Amniotic epithelial cell (primary cell): Measurements from ENCODE around the gene HMGCL.
"Not testable (repeated sequence)": the region's sequence is repeated elsewhere in the genome, so short reads cannot be mapped to it uniquely, and the experiment has no call there.

Experiments
- DNase-seq: peaks from one replicate; pipeline ENCODE4 v3.0.0-alpha.2; 2010; ENCODE audit warnings: low read depth

The HMGCL gene

DNA sequence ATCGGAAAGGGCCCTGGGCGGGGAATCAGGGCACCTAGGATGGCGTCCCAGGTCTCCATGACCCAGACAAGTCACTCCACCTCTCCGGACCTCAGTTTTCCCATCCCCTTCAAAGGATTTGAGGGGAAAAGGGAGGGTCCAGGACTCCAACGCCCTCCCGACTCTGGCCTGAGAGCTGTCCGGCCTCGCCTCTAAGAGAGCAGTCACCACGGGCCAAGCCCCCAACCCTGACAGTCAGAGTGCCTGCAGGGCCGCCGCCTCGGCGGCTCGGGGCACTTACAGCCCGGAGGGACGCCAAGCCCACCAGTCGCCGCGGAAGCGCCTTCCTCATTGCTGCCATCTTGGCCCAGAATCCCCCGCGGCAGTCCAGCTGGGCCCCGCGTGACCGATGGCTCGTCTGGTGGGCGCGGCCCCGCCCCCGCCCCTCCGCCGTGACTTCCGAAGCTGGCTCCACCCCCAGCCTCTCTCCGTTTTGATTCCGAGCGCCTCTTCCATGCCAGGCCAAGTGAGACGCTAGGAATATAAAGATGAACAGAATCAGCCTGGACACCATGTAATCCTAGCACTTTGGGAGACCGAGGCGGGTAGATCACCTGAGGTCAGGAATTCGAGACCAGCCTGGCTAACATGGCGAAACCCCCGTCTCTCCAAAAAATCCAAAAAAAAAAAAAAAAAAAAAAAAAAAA is at the start of gene HMGCL:
TSS of gene HMGCL (minus strand) at position 354 of the 686 bp plus-strand sequence. CDS start at position 340, 14 bp downstream.
- DNase-seq = peak; percentile 81

DNA sequence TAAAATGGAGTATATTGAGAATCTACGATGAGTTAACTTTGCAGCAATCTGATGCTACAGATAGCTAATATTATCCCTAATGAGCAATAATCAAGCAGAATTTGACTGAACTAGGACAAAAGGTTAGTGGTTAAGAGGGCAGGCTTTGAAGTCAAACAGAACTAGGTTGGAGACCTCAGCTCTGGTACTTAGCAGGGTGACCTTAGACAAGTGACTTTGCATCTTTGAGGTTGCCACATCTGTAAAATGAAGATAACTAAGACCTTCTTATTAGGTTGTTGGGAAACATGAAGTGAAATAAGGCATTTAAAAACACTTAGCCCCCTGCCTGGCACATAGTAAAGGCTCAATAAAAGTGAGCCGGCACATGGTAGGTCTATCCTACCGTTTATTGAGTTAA is 47.2 kb upstream of the HMGCL start:
- DNase-seq = no peak

DNA sequence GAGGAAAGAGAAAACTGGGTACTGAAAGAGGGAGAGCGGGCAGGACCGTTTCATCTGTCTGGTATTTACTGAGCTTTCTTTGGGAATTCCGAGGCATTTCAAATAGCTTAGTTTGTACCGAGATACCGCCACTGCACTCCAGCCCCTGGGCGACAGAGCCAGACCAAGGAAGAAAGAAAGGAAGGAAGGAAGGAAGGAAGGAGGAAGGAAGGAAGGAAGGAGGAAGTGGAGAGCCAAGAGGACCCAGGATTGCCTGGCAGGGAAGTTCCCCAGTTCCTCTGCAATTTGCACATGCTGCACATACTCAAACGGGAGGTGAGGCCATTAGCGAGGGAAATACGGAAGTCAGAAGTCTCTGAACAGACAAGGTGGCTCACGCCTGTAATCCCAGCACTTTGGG is 43.8 kb upstream of the HMGCL start:
- DNase-seq = peak; percentile 31

DNA sequence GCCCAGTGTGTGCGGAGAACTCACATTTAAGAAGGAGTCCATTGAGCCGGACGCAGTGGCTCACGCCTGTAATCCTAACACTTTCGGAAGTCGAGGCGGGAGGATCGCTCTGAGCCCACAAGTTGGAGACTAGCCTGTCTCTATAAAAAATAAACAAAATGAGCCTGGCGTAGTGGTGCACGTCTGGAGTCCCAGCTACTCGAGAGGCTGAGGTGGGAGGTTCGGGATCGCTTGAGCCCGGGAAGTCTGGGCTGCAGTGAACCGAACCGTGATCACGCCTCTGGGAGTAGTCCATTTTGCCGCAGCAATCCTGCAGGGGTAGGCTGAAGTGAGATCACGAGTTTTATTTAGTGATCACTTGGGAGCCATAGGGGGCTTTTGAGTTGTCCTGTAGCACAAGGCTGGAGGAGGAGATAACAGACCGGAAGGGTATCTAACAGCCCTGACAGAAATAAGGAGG is 43.4 kb upstream of the HMGCL start:
- DNase-seq = peak; percentile 26

DNA sequence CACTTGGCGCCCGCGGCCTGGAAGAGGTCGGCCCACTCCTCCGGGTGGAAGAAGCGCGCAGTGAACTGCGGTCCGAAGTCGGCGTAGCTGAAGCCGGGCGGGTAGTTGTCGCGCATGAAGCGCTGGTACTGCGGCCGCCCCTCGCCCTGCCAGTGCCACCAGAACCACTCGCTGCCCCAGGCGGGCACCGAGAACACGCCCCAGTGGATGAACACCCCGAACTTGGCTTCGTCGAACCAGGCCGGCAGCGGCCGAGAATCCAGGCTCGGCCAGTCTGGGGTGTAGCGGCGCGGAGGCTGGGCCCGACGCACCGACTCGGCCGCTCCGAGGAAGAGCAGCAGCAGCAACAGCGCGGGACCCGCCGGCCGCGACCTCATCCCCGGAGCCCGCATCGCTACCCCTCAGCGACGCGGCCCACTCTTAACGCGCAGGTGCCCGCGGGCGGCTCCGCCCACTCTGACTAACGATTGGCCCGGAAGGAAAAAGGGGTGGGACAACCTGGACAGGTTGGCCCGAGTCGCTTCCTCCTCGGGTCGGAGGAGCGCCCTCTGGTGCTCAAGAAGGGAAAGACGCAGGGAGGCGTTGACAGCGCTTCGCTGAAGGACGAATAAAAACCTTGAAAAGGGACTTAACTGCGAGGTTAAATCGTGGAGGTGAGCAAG is 42.8 kb upstream of the HMGCL start, which contains the start of gene FUCA1:
TSS of gene FUCA1 (minus strand) at position 396 of the 662 bp plus-strand sequence. CDS start at position 392, 4 bp downstream.
- DNase-seq = peak; percentile 81

DNA sequence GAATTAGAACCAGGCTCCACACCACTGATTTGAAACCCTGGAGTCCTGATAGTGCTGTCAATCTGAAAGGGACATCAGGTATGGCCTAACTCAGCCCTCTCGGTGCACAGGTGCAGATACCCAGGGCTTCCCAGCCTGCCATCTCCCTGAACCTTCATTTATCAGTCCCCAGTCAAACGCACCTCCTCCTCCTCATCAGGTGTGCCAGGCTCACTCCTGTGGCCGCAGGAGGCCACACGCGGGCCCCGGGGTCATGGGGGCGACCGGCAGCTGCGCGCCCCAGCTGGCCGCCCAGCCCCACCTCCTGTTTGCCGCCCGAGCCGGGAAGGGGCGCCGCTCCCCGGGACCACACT is 42.3 kb upstream of the HMGCL start:
- no peak for DNase-seq

DNA sequence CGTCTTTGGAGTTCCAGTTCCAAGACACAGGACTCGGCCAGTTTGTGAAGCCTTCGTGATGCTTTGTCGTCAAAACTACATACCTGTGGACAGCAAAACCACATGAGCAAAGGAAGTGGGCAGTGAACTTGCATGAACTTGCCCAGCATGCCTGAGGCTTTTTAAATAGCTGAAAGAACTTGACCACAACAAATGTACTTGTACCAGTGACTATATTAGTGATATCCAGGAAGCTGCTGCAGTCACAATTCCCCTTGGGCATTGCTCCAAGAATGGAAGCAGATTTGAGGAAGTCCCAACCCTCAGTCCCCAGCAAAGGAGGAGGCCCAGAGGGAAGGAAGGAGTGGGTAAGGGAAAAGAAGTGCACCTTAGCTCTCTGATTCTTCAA is 40.3 kb upstream of the HMGCL start:
- peak; percentile 92 for DNase-seq

DNA sequence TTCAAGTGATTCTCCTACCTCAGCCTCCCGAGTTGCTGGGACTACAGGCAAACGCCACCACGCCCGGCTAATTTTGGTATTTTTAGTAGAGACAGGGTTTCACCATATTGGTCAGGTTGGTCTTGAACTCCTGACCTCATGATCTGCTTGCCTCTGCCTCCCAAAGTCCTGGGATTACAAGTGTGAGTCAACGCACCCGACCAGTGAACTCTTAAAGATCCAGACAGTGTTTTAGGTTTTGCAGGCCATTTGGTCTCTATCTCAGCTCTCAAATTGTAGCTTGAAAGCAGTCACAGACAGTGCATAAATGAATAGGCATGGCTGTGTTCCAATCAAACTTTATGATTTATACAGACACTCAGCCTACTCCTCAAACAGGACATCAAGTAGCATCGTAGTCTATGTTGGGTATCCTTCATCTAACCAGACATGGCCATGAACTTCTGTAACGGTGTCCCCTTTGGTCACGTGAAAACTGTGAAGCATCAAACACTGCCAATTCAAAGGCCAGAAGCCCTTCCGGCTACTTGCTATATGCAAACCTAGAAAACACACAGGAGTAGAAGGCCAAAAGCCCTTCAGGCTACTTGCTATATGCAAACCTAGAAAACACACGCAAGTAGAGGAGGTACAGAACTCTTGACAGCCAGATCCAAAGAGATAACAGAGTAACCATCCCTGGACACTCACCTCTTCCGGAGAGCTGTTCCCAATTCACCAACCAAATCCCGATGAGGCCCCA is 39.7 kb upstream of the HMGCL start:
- peak; percentile 64 for DNase-seq

DNA sequence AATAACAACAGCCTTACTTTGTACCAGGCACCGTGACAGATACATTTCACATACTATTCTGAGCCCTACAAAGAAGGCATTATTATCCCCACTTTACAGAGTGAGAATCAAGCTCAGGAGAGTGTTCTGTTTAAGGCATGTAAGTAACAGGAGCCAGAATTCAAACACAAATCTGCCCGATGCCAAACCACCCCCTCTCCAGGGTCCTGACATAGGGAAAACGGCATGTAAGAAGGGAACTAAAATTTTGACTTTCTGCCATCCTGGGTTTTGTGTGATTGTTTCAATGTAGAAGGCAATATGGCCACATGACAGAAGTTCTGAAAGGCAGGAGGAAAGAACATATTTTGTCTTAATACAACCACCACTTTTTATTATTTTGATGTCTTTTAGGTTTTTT is 37.4 kb upstream of the HMGCL start:
- no peak for DNase-seq

DNA sequence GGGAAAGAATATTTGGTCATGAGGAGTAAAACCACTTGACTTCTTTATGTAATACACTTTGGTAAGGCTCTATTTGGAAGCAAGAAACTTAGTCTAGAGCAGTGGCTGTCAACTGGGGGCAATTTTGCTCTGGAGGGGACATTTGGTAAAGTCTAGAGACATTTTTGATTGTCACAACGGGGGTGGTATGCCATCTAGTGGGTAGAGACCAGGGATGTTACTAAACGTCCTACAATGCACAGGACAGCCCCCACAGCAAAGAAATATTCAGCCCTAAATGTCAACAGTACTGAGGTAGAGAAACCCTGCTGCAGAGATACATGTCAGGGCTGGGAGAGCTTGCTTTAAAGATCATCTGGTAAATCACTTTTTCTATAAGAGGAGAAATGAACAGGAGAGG is 29.3 kb upstream of the HMGCL start:
- no peak for DNase-seq

DNA sequence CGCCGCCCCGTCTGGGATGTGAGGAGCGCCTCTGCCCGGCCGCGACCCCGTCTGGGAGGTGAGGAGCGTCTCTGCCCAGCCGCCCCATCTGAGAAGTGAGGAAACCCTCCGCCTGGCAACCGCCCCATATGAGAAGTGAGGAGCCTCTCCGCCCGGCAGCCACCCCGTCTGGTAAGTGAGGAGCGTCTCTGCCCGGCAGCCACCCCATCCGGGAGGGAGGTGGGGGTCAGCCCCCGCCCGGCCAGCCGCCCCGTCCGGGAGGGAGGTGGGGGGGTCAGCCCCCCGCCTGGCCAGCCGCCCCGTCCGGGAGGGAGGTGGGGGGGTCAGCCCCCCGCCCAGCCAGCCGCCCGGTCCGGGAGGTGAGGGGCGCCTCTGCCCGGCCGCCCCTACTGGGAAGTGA is 27.9 kb upstream of the HMGCL start:
- DNase-seq = not testable (repeated sequence)

DNA sequence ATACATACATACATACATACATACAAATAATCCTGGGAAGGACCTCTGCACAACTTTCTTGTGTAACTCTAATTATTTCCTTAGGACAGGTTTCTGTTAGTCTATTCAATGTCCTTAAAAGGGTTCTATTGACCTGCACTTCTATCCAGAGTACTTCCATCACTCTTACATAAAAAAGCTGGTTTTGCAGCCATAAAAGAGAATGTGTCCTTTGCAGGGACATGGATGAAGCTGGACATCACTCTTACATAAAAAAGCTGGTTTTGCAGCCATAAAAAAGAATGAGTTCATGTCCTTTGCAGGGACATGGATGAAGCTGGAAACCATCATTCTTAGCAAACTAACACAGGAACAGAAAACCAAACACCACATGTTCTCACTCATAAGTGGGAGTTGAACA is 26.2 kb upstream of the HMGCL start:
- not testable (repeated sequence) for DNase-seq

DNA sequence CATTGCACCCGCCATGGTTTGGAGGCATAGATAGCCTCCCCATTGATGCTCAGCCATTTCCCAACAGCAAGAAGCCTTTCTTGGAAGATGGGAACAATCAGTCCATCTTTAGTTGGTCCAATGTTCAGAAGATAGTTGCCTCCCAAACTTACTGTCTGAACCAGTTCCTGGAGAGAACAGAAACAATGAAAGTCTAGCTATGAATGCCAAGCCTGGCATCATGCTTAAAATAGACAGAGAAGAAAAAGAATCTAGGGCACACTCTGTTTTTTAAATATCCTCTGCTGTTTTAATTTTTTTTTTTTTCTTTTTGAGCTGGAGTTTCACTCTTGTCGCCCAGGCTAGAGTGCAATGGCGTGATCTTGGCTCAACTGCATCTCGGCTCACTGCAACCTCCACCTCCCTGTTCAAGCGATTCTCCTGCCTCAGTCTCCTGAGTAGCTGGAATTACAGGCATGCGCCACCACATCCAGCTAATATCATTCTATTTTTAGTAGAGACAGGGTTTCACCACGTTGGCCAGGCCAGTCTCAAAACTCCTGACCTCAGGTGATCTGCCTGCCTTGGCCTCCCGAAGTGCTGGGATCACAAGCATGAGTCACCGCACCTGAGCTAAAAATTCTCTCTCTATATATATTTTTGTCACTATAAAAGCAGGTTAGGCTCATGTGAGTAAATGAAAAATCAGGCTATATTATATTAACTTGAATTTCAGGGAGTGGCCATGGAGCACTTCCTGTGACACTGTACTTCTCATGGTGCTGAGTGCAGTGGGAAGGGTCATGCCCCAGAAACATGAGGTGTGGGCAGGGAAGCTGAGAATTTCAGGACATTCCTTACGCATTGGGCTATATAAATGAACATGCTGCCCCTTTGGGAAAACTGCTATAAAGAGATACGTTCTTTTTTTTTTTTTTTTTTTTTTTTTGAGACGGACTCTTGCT is 23.7 kb upstream of the HMGCL start:
- no peak for DNase-seq

DNA sequence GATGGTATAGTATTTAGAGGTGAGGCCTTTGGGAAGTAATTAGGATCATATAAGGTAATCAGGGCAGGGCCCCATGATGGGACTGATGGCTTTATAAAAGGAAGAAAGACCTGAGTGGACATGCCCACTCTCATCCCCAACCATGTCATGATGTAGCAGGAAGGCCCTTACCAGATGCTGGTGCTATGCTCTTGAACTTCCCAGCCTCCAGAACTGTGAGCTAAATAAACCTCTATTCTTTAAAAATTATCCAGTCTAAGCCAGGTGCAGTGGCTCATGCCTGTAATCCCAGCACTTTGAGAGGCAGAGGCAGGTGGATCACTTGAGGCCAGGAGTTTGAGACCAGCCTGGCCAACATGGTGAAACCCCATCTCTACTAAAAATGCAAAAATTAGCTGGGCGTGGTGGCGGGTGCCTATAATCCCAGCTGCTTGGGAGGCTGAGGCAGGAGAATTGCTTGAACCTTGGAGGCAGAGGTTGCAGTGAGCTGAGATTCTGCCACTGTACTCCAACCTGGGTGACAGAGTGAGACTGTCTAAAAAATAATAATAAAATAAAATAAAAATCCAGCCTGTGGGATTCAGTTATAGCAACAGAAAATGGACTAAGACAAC is 22.4 kb upstream of the HMGCL start:
- not testable (repeated sequence) for DNase-seq

DNA sequence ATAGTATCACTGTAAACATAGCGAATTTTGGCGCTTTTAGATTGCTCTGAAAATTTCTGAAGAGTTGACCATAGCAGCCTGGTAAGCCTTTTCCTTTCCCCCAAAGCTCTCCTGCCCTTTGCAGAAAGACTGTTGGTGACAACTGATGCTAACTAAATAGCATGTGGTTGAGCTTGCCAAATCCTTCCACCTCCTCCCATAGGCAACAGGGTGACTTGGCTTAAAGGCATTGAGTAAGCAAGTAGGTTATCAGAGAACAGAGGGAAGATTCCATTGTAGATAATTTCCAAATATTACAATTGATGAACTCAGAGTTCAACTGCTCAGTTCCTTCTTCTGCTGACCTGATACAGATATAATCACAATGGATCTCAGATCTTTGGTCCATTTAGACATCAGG is 19.9 kb upstream of the HMGCL start:
- DNase-seq = no peak

DNA sequence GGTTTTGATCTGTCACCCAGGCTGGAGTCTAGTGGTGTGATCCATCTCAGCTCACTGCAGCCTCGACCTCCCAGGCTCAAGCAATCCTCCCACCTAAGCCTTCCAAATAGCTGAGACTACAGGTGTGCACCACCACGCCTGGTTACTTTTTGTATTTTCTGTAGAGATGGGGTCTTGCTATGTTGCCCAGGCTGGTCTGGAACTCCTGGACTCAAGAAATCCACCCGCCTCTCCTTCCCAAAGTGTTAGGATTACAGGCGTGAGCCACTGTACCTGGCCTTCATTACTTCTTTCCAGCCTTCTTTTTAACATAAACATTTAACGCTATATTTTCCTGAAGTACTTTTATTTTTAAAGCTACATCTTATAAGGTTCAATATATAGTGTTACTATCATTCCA is 18.4 kb upstream of the HMGCL start:
- no peak for DNase-seq

DNA sequence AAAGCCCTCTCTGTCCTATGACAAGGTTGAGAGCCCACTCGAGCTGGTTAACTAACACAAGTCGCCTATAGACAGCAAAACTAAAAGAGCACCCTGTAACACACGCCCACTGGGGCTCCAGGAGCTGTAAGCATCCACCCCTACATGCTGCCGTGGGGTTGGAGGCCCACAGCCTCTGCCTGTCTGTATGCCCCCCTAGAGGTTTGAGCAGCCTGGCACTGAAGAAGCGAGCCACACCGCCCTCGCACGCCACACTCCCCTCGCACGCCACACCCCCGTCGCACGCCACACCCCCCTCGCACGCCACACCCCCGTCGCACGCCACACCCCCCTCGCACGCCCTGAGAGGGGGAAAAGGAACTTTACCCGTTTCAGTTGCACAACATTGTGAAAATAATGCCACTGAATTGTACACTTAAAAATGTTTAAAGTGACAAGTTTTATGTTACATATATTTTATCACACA is 13.2 kb upstream of the HMGCL start:
- DNase-seq = peak; percentile 21

DNA sequence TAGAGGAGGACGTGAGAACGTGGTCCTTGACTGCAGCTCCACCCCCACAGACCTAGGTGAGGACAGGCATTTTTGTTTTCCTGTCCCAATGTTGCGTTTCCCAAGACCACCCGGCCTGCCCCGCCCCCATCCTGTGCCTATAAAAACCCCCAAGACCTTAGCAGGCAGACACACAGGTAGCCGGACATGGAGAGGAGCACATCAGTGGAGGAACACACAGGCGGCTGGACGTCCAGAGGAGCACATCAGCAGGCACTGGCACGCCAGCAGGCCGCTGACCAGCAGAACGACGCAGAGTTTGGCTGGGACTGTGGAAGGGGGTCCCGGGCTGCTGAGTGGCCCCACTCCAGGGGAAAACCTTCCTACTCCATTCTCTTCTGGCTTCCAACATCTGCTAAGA is 12.7 kb upstream of the HMGCL start:
- no peak for DNase-seq

DNA sequence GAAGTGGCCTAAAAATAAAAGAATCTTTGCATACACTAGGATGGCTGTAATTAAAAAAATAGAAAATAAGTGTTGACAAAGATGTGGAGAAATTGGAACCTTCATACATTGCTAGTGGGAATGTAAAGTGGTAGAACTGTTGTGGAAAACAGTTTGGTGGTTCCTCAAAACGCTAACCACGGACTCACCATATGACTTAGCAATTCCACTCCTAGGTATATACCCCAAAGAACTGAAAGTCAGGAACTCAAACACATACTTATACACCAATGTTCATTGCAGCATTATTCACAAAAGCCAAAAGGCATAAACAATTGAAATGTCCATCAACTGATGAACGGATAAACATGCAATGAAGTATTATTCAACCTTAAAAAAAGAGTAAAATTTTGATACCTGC is 10.8 kb upstream of the HMGCL start:
- DNase-seq = no peak

DNA sequence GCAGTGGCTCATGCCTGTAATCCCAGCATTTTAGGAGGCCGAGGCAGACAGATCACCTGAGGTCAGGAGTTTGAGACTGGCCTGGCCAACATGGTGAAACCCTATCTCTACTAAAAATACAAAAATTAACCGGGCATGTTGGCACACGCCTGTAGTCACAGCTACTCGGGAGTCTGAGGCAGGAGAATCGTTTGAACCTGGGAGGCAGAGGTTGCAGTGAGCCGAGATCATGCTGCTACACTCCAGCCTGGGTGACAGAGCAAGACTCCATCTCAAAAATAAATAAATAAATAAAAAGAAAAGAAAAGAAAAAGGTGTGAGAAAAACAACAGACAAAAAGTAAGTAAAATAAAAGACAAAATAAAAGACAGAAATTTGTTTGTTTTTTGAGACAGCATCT is 8.9 kb upstream of the HMGCL start:
- DNase-seq = not testable (repeated sequence)

DNA sequence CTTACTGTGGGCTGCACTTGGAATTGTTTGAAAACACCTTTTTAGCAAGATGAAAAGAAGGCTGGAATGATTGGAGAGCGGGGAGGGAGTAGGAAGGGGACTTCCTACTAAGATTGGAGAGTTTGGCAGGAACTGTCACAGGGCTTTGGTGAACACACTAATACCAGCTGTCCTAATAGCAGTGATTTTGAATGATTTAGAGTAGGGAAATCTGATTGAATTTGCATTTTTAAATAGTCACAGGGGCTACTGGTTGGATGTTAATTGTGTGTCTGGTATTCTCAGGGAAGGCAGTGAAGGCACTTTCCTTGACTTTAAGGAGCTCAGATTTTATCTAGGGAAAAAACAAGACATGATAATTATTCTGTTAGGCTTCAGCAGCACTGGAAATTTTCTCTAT is 2.5 kb upstream of the HMGCL start:
- no peak for DNase-seq
